GM23338 (cell line): Measurements from ENCODE around the gene F13A1. TPM values are rescaled to one million over a fixed set of nuclear protein-coding genes. Genes with fewer than 3 reads are reported as not detected.

ENCODE experiments used
- ATAC-seq: fragments of 200-7000 bp; cut with Tn5 transposase; 3 replicates; pipeline ENCODE4 v1.9.1; 2020
- DNase-seq: peaks from one replicate; pipeline ENCODE4 v3.0.0-alpha.2; 2015; ENCODE audit warnings: low spot score
- H2AFZ ChIP-seq: fragments of 200-600 bp; sonication (generic); 2 replicates; pipeline ENCODE4 v1.8.0; 2016; ENCODE audit warnings: antibody characterized with exemption, mild to moderate bottlenecking, moderate library complexity
- H3F3A ChIP-seq: fragments of 200-600 bp; sonication (generic); replicated peaks from 2 replicates; pipeline ENCODE4 v1.8.0; 2017; ENCODE audit warnings: antibody characterized with exemption, mixed run types, low read depth
- H3K27ac ChIP-seq: fragments of 200-600 bp; sonication (generic); 2 replicates; pipeline ENCODE4 v1.6.1; 2016; ENCODE audit warnings: low read depth
- H3K27me3 ChIP-seq: fragments of 200-600 bp; sonication (generic); 2 replicates; pipeline ENCODE4 v1.8.0; 2016; ENCODE audit warnings: mild to moderate bottlenecking, mixed run types, moderate library complexity; ENCODE audit not compliant: insufficient read depth
- H3K36me3 ChIP-seq: fragments of 200-600 bp; sonication (generic); 2 replicates; pipeline ENCODE4 v1.8.0; 2016; ENCODE audit warnings: mild to moderate bottlenecking; ENCODE audit not compliant: insufficient read depth
- H3K4me1 ChIP-seq: fragments of 200-600 bp; sonication (generic); 2 replicates; pipeline ENCODE4 v1.8.0; 2016; ENCODE audit warnings: mild to moderate bottlenecking, moderate library complexity; ENCODE audit not compliant: insufficient read depth
- H3K4me2 ChIP-seq: fragments of 200-600 bp; sonication (generic); 2 replicates; pipeline ENCODE4 v1.7.1; 2017; ENCODE audit warnings: mixed run types
- H3K4me3 ChIP-seq: fragments of 200-600 bp; sonication (generic); 2 replicates; pipeline ENCODE4 v1.6.1; 2016; ENCODE audit warnings: mixed run types
- H3K79me2 ChIP-seq: fragments of 200-600 bp; sonication (generic); replicated peaks from 2 replicates; pipeline ENCODE4 v1.8.0; 2017; ENCODE audit warnings: mild to moderate bottlenecking; ENCODE audit not compliant: insufficient read depth
- H3K9me2 ChIP-seq: fragments of 200-600 bp; sonication (generic); 2 replicates; pipeline ENCODE4 v1.8.0; 2017; ENCODE audit not compliant: insufficient read depth
- H4K20me1 ChIP-seq: fragments of 200-600 bp; sonication (generic); replicated peaks from 2 replicates; pipeline ENCODE4 v1.8.0; 2017; ENCODE audit warnings: mild to moderate bottlenecking; ENCODE audit not compliant: insufficient read depth
- H3K27ac Mint-ChIP-seq: 2 replicates; pipeline ENCODE4 v1.8.0; 2020; ENCODE audit warnings: inconsistent platforms, mild to moderate bottlenecking, moderate library complexity, mixed read lengths
- H3K27me3 Mint-ChIP-seq: 3 replicates; pipeline ENCODE4 v1.8.0; 2022; ENCODE audit warnings: low read depth, mild to moderate bottlenecking, moderate library complexity, mixed read lengths, inconsistent platforms; ENCODE audit not compliant: insufficient read depth, poor library complexity
- H3K36me3 Mint-ChIP-seq: 3 replicates; pipeline ENCODE4 v1.8.0; 2021; ENCODE audit warnings: low read depth, mild to moderate bottlenecking, inconsistent platforms, moderate library complexity, mixed read lengths
- H3K4me1 Mint-ChIP-seq: 3 replicates; pipeline ENCODE4 v1.8.0; 2020; ENCODE audit warnings: mild to moderate bottlenecking, inconsistent platforms, mixed read lengths
- H3K4me3 Mint-ChIP-seq: 3 replicates; pipeline ENCODE4 v1.8.0; 2021; ENCODE audit warnings: moderate library complexity, mild to moderate bottlenecking, inconsistent platforms, mixed read lengths
- H3K9me3 Mint-ChIP-seq: 3 replicates; pipeline ENCODE4 v1.8.0; 2020; ENCODE audit warnings: moderate library complexity, mild to moderate bottlenecking, inconsistent platforms, mixed read lengths
- ZNF114 ChIP-seq: fragments of 250-450 bp; sonication (Bioruptor Pico); IDR thresholded peaks from 2 replicates; pipeline ENCODE4 v1.5.0; 2020; ENCODE audit warnings: mild to moderate bottlenecking, moderate library complexity
- polyA plus RNA-seq: library from polyadenylated mRNA; unstranded; fragments of >200 nt; fragmentation: Nextera tagmentation; extraction: Ambion mirVana; gene quantifications from 2 replicates; pipeline ENCODE4 v1.2.1, GENCODE V29; 2016
- total RNA-seq: library from RNA; depleted of rRNA; stranded (reverse); fragments of >200 nt; shearing (Covaris generic); gene quantifications from 2 replicates; pipeline ENCODE4 v1.2.3, GENCODE V29; 2014
- TF ChIP-seq, protein P1 (sequence below): IDR thresholded peaks from one replicate; pipeline ENCODE4 v1.6.1; 2018; ENCODE audit warnings: antibody characterized with exemption; ENCODE audit not compliant: unreplicated experiment
- TF ChIP-seq, protein P2 (sequence below): fragments of 250-450 bp; sonication (Bioruptor Pico); IDR thresholded peaks from 2 replicates; pipeline ENCODE4 v1.5.0; 2020; ENCODE audit warnings: mild to moderate bottlenecking, moderate library complexity

Gene F13A1
- total and polyA plus RNA-seq, 2 experiments from 2014 or later, result 0.31 to 0.32 TPM

DNA sequence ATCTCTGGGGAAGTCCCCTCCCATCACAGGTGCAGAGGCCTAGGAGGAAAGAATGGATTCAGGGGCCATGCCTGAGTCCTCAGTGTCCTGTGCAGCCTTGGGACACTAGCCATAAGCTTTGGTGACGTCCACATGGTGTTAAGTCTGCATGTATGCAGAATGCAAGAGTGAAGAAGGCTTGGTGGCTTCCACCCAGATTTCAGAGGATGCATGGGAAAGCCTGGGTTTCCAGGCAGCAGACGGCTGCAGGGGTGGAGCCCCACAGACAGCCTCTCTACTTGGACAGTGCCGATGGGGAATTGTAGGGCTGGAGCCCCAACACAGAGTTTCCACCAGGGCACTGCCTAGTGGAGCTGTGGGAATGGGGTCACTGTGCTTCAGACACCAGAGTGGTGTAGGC lies 196.7 kb downstream of the F13A1 start:
- Mint-ChIP-seq H3K27ac (no peak overlapping the region), H3K4me3 (no peak overlapping the region), H3K36me3 (peaks cover 10% of the 10 kb centered on the region), H3K27me3 (peaks cover 3% of the 10 kb centered on the region), H3K4me1 (no peaks in the 10 kb centered on the region), H3K9me3 (peaks cover 24% of the 10 kb centered on the region)
- Histone ChIP-seq H3K79me2 (no peaks in the 10 kb centered on the region), H3K4me3 (no peak overlapping the region), H3K9me2 (no peaks in the 10 kb centered on the region), H3K4me1 (no peaks in the 10 kb centered on the region), H3K27me3 (no peaks in the 10 kb centered on the region), H3K4me2 (no peak overlapping the region), H2AFZ (no peak overlapping the region), H3F3A (no peaks in the 10 kb centered on the region), H3K36me3 (no peaks in the 10 kb centered on the region), H3K27ac (no peak overlapping the region), H4K20me1 (no peaks in the 10 kb centered on the region)
- DNase-seq (no peak), ATAC-seq (no peak)
- TF ChIP-seq, protein P1, sequence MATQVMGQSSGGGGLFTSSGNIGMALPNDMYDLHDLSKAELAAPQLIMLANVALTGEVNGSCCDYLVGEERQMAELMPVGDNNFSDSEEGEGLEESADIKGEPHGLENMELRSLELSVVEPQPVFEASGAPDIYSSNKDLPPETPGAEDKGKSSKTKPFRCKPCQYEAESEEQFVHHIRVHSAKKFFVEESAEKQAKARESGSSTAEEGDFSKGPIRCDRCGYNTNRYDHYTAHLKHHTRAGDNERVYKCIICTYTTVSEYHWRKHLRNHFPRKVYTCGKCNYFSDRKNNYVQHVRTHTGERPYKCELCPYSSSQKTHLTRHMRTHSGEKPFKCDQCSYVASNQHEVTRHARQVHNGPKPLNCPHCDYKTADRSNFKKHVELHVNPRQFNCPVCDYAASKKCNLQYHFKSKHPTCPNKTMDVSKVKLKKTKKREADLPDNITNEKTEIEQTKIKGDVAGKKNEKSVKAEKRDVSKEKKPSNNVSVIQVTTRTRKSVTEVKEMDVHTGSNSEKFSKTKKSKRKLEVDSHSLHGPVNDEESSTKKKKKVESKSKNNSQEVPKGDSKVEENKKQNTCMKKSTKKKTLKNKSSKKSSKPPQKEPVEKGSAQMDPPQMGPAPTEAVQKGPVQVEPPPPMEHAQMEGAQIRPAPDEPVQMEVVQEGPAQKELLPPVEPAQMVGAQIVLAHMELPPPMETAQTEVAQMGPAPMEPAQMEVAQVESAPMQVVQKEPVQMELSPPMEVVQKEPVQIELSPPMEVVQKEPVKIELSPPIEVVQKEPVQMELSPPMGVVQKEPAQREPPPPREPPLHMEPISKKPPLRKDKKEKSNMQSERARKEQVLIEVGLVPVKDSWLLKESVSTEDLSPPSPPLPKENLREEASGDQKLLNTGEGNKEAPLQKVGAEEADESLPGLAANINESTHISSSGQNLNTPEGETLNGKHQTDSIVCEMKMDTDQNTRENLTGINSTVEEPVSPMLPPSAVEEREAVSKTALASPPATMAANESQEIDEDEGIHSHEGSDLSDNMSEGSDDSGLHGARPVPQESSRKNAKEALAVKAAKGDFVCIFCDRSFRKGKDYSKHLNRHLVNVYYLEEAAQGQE, result no peak
- TF ChIP-seq, protein P2, sequence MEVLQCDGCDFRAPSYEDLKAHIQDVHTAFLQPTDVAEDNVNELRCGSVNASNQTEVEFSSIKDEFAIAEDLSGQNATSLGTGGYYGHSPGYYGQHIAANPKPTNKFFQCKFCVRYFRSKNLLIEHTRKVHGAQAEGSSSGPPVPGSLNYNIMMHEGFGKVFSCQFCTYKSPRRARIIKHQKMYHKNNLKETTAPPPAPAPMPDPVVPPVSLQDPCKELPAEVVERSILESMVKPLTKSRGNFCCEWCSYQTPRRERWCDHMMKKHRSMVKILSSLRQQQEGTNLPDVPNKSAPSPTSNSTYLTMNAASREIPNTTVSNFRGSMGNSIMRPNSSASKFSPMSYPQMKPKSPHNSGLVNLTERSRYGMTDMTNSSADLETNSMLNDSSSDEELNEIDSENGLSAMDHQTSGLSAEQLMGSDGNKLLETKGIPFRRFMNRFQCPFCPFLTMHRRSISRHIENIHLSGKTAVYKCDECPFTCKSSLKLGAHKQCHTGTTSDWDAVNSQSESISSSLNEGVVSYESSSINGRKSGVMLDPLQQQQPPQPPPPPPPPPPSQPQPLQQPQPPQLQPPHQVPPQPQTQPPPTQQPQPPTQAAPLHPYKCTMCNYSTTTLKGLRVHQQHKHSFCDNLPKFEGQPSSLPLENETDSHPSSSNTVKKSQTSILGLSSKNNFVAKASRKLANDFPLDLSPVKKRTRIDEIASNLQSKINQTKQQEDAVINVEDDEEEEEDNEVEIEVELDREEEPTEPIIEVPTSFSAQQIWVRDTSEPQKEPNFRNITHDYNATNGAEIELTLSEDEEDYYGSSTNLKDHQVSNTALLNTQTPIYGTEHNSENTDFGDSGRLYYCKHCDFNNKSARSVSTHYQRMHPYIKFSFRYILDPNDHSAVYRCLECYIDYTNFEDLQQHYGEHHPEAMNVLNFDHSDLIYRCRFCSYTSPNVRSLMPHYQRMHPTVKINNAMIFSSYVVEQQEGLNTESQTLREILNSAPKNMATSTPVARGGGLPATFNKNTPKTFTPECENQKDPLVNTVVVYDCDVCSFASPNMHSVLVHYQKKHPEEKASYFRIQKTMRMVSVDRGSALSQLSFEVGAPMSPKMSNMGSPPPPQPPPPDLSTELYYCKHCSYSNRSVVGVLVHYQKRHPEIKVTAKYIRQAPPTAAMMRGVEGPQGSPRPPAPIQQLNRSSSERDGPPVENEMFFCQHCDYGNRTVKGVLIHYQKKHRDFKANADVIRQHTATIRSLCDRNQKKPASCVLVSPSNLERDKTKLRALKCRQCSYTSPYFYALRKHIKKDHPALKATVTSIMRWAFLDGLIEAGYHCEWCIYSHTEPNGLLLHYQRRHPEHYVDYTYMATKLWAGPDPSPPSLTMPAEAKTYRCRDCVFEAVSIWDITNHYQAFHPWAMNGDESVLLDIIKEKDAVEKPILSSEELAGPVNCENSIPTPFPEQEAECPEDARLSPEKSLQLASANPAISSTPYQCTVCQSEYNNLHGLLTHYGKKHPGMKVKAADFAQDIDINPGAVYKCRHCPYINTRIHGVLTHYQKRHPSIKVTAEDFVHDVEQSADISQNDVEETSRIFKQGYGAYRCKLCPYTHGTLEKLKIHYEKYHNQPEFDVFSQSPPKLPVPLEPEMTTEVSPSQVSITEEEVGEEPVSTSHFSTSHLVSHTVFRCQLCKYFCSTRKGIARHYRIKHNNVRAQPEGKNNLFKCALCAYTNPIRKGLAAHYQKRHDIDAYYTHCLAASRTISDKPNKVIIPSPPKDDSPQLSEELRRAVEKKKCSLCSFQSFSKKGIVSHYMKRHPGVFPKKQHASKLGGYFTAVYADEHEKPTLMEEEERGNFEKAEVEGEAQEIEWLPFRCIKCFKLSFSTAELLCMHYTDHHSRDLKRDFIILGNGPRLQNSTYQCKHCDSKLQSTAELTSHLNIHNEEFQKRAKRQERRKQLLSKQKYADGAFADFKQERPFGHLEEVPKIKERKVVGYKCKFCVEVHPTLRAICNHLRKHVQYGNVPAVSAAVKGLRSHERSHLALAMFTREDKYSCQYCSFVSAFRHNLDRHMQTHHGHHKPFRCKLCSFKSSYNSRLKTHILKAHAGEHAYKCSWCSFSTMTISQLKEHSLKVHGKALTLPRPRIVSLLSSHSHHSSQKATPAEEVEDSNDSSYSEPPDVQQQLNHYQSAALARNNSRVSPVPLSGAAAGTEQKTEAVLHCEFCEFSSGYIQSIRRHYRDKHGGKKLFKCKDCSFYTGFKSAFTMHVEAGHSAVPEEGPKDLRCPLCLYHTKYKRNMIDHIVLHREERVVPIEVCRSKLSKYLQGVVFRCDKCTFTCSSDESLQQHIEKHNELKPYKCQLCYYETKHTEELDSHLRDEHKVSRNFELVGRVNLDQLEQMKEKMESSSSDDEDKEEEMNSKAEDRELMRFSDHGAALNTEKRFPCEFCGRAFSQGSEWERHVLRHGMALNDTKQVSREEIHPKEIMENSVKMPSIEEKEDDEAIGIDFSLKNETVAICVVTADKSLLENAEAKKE (CRISPR knock-in tag), result no peak
- no peak for TF ChIP-seq ZNF114 (CRISPR knock-in tag)
